Lower lobe of right lung (tissue), 2 donors: ENCODE measurements around the gene NECTIN1. TPM values are rescaled to one million over a fixed set of nuclear protein-coding genes. Genes with fewer than 3 reads are reported as not detected.

Experiments used
- ATAC-seq, 2 donors: fragments of 200-7000 bp; cut with Tn5 transposase; one replicate each; pipeline ENCODE4 v1.9.1; 2020 to 2022; ENCODE audit warnings: mild to moderate bottlenecking in 2 of 2, moderate library complexity in 2 of 2
- DNase-seq: peaks from one replicate; pipeline ENCODE4 v3.0.0-alpha.2; 2020
- H3K27ac ChIP-seq: fragments of 200-600 bp; one replicate; pipeline ENCODE4 v1.8.0; 2022
- H3K27me3 ChIP-seq: fragments of 200-600 bp; one replicate; pipeline ENCODE4 v1.8.0; 2022; ENCODE audit warnings: low read depth
- H3K36me3 ChIP-seq: fragments of 200-600 bp; one replicate; pipeline ENCODE4 v1.8.0; 2022; ENCODE audit warnings: mild to moderate bottlenecking
- H3K4me1 ChIP-seq: fragments of 200-600 bp; one replicate; pipeline ENCODE4 v1.8.0; 2022
- H3K4me3 ChIP-seq: fragments of 200-600 bp; one replicate; pipeline ENCODE4 v1.8.0; 2022; ENCODE audit warnings: mild to moderate bottlenecking
- H3K9me3 ChIP-seq: fragments of 200-600 bp; one replicate; pipeline ENCODE4 v1.8.0; 2022
- CTCF ChIP-seq: fragments of 200-600 bp; IDR thresholded peaks from one replicate; pipeline ENCODE4 v1.8.0; 2022; ENCODE audit warnings: antibody characterized with exemption, mild to moderate bottlenecking
- intact Hi-C: fragments of 100-400 bp; cut with DNase I; formaldehyde crosslinking; loops from one replicate; pipeline ENCODE4 v1.11.0; 2022
- total RNA-seq: library from RNA; stranded (reverse); fragmentation: NEBNext Ultra II Directional; extraction: Animal tissue kit (Norgen Biotek cat#: 25700); gene quantifications from one replicate; pipeline ENCODE4 v1.2.1, GENCODE V29; 2021
- donor health status: DM: no; HTN: yes; CAD: no; lungs with severe emphysema.

The NECTIN1 gene
- total RNA-seq, 1 donor from 2014 or later = 9.1 TPM

DNA sequence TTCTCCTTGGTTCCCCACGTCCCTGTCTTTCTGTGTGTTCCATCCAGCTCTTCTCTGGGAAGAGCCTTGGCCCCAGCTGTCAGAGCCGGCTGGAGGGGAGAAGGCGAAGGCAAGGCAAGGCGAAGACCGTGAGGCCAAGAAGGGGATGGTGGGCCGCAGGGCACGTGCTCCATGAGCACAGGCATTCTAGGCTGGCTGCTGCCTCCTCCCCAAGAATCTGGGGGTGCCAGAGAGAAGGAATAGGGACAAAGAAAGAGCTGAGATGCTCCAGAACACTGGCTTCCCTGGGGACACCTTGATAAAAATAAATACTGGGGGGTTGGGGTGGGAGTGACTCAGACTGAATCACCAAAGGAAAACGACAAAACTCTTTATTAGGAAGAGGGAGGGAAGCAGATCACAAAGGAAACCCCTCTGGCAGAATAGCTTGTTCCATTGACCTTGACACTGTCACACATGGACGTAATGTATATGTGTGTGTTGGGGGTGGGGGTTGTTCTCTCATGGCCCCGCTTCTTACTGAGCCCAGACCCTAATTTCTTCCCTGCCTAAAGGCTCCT is 52.5 kb downstream of the NECTIN1 start:
- Histone ChIP-seq H3K27me3 (no peaks in the 10 kb centered on the region), H3K9me3 (no peaks in the 10 kb centered on the region), H3K4me3 (no peak overlapping the region), H3K36me3 (no peaks in the 10 kb centered on the region), H3K4me1 (peaks cover 19% of the 10 kb centered on the region), H3K27ac (no peak overlapping the region)
- no peak for TF ChIP-seq CTCF
- intact Hi-C loops = no loop called here
- DNase-seq (no peak), ATAC-seq (no peak)

- ATAC-seq = peak in 1 of 2 donors; percentile 15
- Histone ChIP-seq H3K4me1 (peaks cover 12% of the 10 kb centered on the region), H3K36me3 (no peaks in the 10 kb centered on the region), H3K27me3 (no peaks in the 10 kb centered on the region), H3K4me3 (no peak overlapping the region), H3K9me3 (no peaks in the 10 kb centered on the region), H3K27ac (no peak overlapping the region)
- TF ChIP-seq CTCF = no peak
- intact Hi-C loops = no loop called here
- DNase-seq = no peak
Measured at GRCh38 chr11:119673759-119674336, 55.2 kb downstream of the NECTIN1 start.

GRCh38 chr11:119673052-119673758 is 55.8 kb downstream of the NECTIN1 start:
- Histone ChIP-seq H3K27me3 (no peaks in the 10 kb centered on the region), H3K27ac (no peak overlapping the region), H3K4me3 (no peak overlapping the region), H3K36me3 (no peaks in the 10 kb centered on the region), H3K4me1 (peaks cover 12% of the 10 kb centered on the region), H3K9me3 (no peaks in the 10 kb centered on the region)
- ATAC-seq = no peak
- DNase-seq = no peak
- intact Hi-C loops = no loop called here
- no peak for TF ChIP-seq CTCF

DNA sequence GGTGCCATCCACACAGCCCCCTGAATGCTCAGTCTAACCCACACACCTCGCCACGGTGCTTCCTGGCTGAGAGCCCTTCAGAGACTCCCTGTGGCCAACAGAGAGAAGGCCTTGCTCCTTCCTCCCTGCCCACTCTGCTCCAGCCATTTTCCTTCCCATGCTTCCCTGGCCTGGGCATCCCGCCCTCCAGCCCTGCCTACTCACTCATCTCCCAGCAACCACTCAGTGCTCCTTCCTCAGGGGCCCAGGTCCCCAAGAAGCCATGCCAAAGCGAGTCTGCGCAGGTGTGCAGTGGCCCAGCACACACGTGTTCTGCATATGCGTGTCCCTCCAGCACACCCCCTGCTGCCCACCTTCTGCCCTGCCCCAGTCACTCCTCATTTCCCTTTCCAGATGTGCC is 56.4 kb downstream of the NECTIN1 start:
- H3K36me3 ChIP-seq = no peaks in the 10 kb centered on the region
- ATAC-seq = no peak
- H3K4me3 ChIP-seq = no peak overlapping the region
- TF ChIP-seq CTCF = no peak
- intact Hi-C loops = no loop called here
- peaks cover 12% of the 10 kb centered on the region for H3K4me1 ChIP-seq
- no peak overlapping the region for H3K27ac ChIP-seq
- H3K27me3 ChIP-seq = no peaks in the 10 kb centered on the region
- no peak for DNase-seq
- no peaks in the 10 kb centered on the region for H3K9me3 ChIP-seq

- no peaks in the 10 kb centered on the region for H3K36me3 ChIP-seq
- no peak overlapping the region for H3K4me3 ChIP-seq
- intact Hi-C loops = no loop called here
- no peak for DNase-seq
- no peaks in the 10 kb centered on the region for H3K9me3 ChIP-seq
- peak overlapping the region; percentile 36 for H3K27ac ChIP-seq
- H3K27me3 ChIP-seq = no peaks in the 10 kb centered on the region
- no peak for ATAC-seq
- no peak for TF ChIP-seq CTCF
- H3K4me1 ChIP-seq = peaks cover 12% of the 10 kb centered on the region
Measured at GRCh38 chr11:119671561-119672015, 57.4 kb downstream of the NECTIN1 start.
